Effector memory CD8-positive, alpha-beta T cell (primary cell): ENCODE data around the gene HOGA1.
"Not testable (repeated sequence)": the region's sequence is repeated elsewhere in the genome, so short reads cannot be mapped to it uniquely, and the experiment has no call there.

Source experiments
- ATAC-seq: fragments of 150-1000 bp; cut with Tn5 transposase; replicated peaks from 2 replicates; pipeline ENCODE4 v1.10.0; 2021; ENCODE audit warnings: mild to moderate bottlenecking, moderate library complexity
- DNase-seq, 3 experiments: peaks; one replicate each; pipeline ENCODE4 v3.0.0; 2021
- H3K27ac Mint-ChIP-seq, 2 donors: one replicate each; pipeline ENCODE4 v1.8.0; 2022; ENCODE audit warnings: mild to moderate bottlenecking in 2 of 2, mixed read lengths in 2 of 2, moderate library complexity in 2 of 2
- H3K27me3 Mint-ChIP-seq, 2 donors: one replicate each; pipeline ENCODE4 v1.8.0; 2022; ENCODE audit warnings: mixed read lengths in 2 of 2
- H3K36me3 Mint-ChIP-seq: one replicate; pipeline ENCODE4 v1.8.0; 2022; ENCODE audit warnings: mild to moderate bottlenecking, moderate library complexity, mixed read lengths; ENCODE audit not compliant: insufficient read depth
- H3K4me1 Mint-ChIP-seq, 2 donors: one replicate each; pipeline ENCODE4 v1.8.0; 2022; ENCODE audit warnings: low read depth in 2 of 2, mixed read lengths in 2 of 2
- H3K4me3 Mint-ChIP-seq, 2 donors: one replicate each; pipeline ENCODE4 v1.8.0; 2022; ENCODE audit warnings: mild to moderate bottlenecking in 2 of 2, mixed read lengths in 2 of 2, moderate library complexity in 2 of 2
- H3K9me3 Mint-ChIP-seq, 2 donors: one replicate each; pipeline ENCODE4 v1.8.0; 2022; ENCODE audit warnings: mixed read lengths in 2 of 2

Gene HOGA1

DNA sequence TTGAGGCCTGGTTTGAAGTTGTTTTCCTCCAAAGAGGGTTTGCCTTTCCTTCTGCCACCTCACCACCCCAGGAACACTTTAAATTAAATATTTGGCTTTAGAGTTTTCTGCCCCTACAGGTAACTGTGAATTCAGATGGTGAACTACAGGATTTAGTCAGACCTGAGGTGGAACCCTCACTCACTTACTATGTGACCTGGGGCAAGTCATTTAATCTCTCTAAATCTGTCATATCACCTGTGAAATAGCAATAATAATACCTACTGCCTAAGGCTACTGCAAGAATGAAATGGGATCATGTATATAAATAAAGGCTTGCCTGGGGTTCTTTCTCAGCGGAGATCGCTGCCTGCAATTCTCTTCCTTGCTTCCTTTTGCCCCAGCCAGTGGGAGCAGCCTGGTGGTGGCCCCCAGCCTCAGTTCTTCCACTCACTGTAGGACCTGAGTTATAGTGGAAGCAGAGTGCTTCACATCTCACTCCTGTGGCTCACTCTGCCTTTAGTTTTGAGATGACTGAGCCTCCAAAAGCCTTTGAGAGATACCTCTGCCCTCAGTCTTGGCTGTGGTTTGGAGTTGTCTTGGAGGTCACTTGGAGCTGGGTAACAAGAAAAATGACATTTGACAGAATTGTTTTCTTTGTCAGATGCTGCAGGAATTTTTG lies 17.7 kb upstream of the HOGA1 start:
- no peaks in the 10 kb centered on the region for H3K27me3 Mint-ChIP-seq
- DNase-seq, result no peak
- H3K27ac Mint-ChIP-seq, result no peak overlapping the region
- H3K4me1 Mint-ChIP-seq, result no peaks in the 10 kb centered on the region
- no peak for ATAC-seq
- H3K4me3 Mint-ChIP-seq, result no peak overlapping the region
- peaks cover 4% of the 10 kb centered on the region for H3K36me3 Mint-ChIP-seq
- no peaks in the 10 kb centered on the region for H3K9me3 Mint-ChIP-seq

- H3K9me3 Mint-ChIP-seq, result no peaks in the 10 kb centered on the region
- no peak overlapping the region for H3K27ac Mint-ChIP-seq
- ATAC-seq, result no peak
- peaks cover 4% of the 10 kb centered on the region for H3K36me3 Mint-ChIP-seq
- no peak for DNase-seq
- no peaks in the 10 kb centered on the region for H3K4me1 Mint-ChIP-seq
- H3K4me3 Mint-ChIP-seq, result no peak overlapping the region
- H3K27me3 Mint-ChIP-seq, result no peaks in the 10 kb centered on the region
These were observed 16.3 kb upstream of the HOGA1 start for GRCh38 chr10:97567891-97568290.

GRCh38 chr10:97570146-97570788 lies 13.9 kb upstream of the HOGA1 start:
- no peak for DNase-seq
- Mint-ChIP-seq H3K4me3 (no peak overlapping the region), H3K27me3 (no peaks in the 10 kb centered on the region), H3K36me3 (peaks cover 4% of the 10 kb centered on the region), H3K4me1 (no peaks in the 10 kb centered on the region), H3K9me3 (no peaks in the 10 kb centered on the region), H3K27ac (no peak overlapping the region)
- ATAC-seq, result no peak

DNA sequence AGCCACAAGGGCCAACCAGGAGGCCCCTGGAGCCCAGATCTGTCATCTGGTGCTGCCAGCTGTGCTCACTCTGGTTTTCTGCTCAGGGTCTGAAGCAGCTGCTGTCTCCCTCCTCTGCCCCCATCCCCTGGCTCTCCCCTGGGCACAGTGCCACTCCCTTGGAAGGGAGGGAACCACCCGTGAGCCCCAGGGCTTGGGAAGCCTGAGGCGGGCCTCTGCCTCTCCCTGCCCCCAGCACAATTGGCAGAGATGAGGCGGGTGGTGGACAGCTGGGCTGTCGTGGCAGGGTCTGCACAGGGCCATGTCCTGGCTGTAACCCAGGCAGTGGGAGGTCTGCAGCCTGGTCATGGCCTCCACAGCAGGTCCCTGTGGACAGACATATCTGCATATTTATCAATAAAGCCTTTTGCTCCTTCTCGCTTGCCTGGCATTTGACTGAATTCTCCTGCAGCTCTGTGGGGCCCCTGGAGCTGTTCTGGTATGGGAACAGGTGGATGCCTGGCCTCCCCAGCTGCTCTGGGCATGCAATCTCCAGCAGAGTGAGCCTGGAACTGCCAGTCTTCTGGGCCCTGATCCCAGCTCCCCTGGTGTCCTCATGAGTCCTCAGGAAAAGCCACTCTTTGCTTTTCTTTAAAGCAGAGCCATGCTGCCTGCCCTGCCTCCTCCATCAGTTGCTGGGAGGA lies 13.3 kb upstream of the HOGA1 start:
- no peak overlapping the region for H3K27ac Mint-ChIP-seq
- no peak for ATAC-seq
- peaks cover 4% of the 10 kb centered on the region for H3K36me3 Mint-ChIP-seq
- no peak overlapping the region for H3K4me3 Mint-ChIP-seq
- no peaks in the 10 kb centered on the region for H3K9me3 Mint-ChIP-seq
- no peak for DNase-seq
- H3K27me3 Mint-ChIP-seq, result no peaks in the 10 kb centered on the region
- no peaks in the 10 kb centered on the region for H3K4me1 Mint-ChIP-seq

GRCh38 chr10:97571622-97572021 lies 12.6 kb upstream of the HOGA1 start:
- no peak for ATAC-seq
- no peak overlapping the region for H3K27ac Mint-ChIP-seq
- H3K9me3 Mint-ChIP-seq, result no peaks in the 10 kb centered on the region
- DNase-seq, result no peak
- H3K4me3 Mint-ChIP-seq, result no peak overlapping the region
- H3K36me3 Mint-ChIP-seq, result peaks cover 3% of the 10 kb centered on the region
- H3K4me1 Mint-ChIP-seq, result no peaks in the 10 kb centered on the region
- H3K27me3 Mint-ChIP-seq, result no peaks in the 10 kb centered on the region

DNA sequence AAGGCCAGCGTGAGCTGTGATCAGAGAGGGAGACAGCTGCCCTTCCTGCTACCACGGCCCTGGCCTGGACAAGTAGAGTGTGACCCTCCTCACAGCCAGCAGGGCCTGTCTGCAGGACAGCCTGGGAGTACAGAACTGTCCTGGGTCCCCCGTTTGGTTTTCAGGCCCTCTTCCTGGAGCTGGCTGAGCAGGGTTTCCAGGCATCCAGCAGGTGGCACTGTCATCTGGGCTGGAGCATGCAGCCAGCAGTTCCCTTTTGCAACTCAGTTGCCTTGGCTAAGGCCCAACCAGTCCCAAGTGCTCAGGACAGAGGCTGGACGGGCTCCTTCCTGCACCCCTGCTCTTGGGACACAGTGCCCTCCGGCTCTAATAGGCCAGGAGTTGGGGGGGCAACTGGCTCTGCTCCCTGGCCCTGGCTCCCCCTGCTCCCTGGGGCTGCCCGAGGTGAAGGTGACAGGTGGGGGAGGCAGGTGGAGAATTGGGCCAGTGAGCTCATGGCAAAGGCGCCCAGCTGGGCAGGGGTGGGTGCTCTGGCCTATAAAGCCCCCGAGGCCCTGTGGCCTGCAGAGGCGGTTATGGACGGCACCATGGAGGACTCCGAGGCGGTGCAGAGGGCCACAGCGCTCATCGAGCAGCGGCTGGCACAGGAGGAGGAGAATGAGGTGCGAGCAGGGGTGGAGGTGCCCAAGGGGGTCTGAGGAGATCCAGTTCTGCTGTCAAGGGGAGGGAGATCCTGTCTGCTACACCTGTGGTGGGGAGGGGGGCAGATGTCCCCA lies 11.8 kb upstream of the HOGA1 start, which contains the start of gene ANKRD2:
TSS of gene ANKRD2 (plus strand) at position 566 of the 776 bp plus-strand sequence. CDS start at position 576, 10 bp downstream.
- no peaks in the 10 kb centered on the region for H3K36me3 Mint-ChIP-seq
- no peaks in the 10 kb centered on the region for H3K9me3 Mint-ChIP-seq
- ATAC-seq (peak; percentile 77), DNase-seq (peak; percentile 42 to 50 (median 48))
- H3K27me3 Mint-ChIP-seq, result no peaks in the 10 kb centered on the region
- H3K27ac Mint-ChIP-seq, result peak within 1 kb of the TSS in 1 of 2 donors; percentile 64
- no peak within 1 kb of the TSS for H3K4me3 Mint-ChIP-seq
- no peaks in the 10 kb centered on the region for H3K4me1 Mint-ChIP-seq

- H3K9me3 Mint-ChIP-seq, result no peaks in the 10 kb centered on the region
- peak overlapping the region in 1 of 2 donors; percentile 64 for H3K27ac Mint-ChIP-seq
- no peaks in the 10 kb centered on the region for H3K27me3 Mint-ChIP-seq
- no peaks in the 10 kb centered on the region for H3K4me1 Mint-ChIP-seq
- ATAC-seq, result no peak
- DNase-seq, result no peak
- H3K4me3 Mint-ChIP-seq, result no peak overlapping the region
- no peaks in the 10 kb centered on the region for H3K36me3 Mint-ChIP-seq
These were observed 11.2 kb upstream of the HOGA1 start for GRCh38 chr10:97573021-97573420.

DNA sequence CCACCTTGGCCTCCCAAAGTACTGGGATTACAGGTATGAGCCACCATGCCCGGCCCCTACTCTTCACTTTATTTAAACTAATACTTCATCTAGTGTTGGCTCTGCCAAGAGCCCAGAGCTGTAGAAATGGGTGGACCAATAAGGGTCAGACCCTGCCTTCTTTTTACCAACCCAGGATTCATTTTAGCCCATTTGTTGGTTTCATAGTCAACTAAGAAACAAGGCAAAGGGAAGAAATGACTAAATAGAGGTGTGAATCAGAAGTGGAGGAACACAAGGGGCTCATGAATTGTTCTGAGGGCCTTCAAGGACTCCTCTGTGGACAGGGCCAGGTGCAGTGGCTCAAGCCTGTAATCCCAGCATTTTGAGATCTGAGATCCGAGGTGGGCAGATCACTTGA lies 10.5 kb upstream of the HOGA1 start:
- DNase-seq (no peak), ATAC-seq (no peak)
- Mint-ChIP-seq H3K27ac (no peak overlapping the region), H3K4me1 (no peaks in the 10 kb centered on the region), H3K4me3 (no peak overlapping the region), H3K36me3 (no peaks in the 10 kb centered on the region), H3K27me3 (no peaks in the 10 kb centered on the region), H3K9me3 (no peaks in the 10 kb centered on the region)

DNA sequence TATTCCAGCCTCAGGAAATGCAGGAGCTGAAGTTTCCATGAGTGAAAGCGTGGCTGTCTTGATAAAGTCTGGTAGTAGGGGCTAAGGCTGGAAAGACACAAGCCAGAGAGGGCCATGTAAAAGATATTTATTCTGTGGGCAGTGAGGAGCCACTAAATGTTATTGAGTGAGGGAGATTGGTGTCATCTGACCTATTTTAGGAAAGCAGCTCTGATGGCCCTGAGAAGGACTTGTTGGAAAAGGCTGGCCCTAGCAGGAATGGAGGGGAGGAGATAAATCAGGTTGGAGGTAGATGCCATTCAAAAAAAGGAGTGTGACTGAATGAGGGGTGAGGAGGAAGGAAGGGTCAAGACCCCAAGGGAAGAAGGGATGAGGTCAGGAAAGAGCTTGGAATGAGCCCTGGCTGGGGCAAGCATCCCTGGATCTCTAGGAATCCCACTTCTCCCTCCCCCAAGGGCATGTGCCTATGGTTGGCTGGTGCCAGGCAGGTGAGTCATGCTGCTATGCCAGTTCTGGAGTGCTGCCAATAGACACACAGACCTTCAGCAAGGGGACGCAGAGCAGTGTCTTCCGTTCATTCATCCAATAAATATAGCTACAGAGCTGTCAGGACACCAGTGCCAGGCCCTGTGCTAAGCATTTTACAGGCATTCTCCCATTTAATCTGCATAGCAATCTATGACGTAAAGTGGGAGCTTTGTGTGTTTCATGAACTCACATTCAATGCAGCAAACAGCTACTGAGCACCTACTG lies 9.6 kb upstream of the HOGA1 start:
- Mint-ChIP-seq H3K27ac (no peak overlapping the region), H3K9me3 (no peaks in the 10 kb centered on the region), H3K4me1 (no peaks in the 10 kb centered on the region), H3K4me3 (no peak overlapping the region), H3K36me3 (no peaks in the 10 kb centered on the region), H3K27me3 (no peaks in the 10 kb centered on the region)
- DNase-seq, result no peak
- ATAC-seq, result no peak

- ATAC-seq (no peak), DNase-seq (no peak)
- H3K36me3 Mint-ChIP-seq, result no peaks in the 10 kb centered on the region
- H3K4me1 Mint-ChIP-seq, result no peaks in the 10 kb centered on the region
- no peaks in the 10 kb centered on the region for H3K9me3 Mint-ChIP-seq
- H3K4me3 Mint-ChIP-seq, result no peak overlapping the region
- H3K27ac Mint-ChIP-seq, result no peak overlapping the region
- H3K27me3 Mint-ChIP-seq, result no peaks in the 10 kb centered on the region
These were observed 9.0 kb upstream of the HOGA1 start for GRCh38 chr10:97575127-97575668.

- H3K9me3 Mint-ChIP-seq, H3K4me1 Mint-ChIP-seq, H3K27me3 Mint-ChIP-seq, ATAC-seq, DNase-seq, H3K4me3 Mint-ChIP-seq, H3K36me3 Mint-ChIP-seq: not testable (repeated sequence)
- H3K27ac Mint-ChIP-seq, result peak overlapping the region; percentile 9 to 64
These were observed 7.7 kb upstream of the HOGA1 start for GRCh38 chr10:97576487-97576886.

- Mint-ChIP-seq H3K4me3 (no peak overlapping the region), H3K27me3 (no peaks in the 10 kb centered on the region), H3K27ac (no peak overlapping the region), H3K4me1 (no peaks in the 10 kb centered on the region), H3K9me3 (no peaks in the 10 kb centered on the region), H3K36me3 (no peaks in the 10 kb centered on the region)
- ATAC-seq (no peak), DNase-seq (no peak)
These were observed 6.5 kb upstream of the HOGA1 start for GRCh38 chr10:97577701-97578100.
